Stimulated activated CD8-positive, alpha-beta memory T cell treated with anti-CD3 and anti-CD28 coated beads, Interleukin-4, amount 100 ng/mL, for 48 hours (primary cell): ENCODE data around the gene CDX2.

Experiments used
- DNase-seq: peaks from one replicate; pipeline ENCODE4 v3.0.0-alpha.2; 2020

Gene CDX2

GRCh38 chr13:27915301-27916207, 53.6 kb downstream of the CDX2 start:
- no peak for DNase-seq

GRCh38 chr13:27913160-27913559, 56.0 kb downstream of the CDX2 start:
- DNase-seq, result no peak

- no peak for DNase-seq
Observed at GRCh38 chr13:27911521-27911920, 57.6 kb downstream of the CDX2 start.
